GM12878 (cell line): Measurements from ENCODE around the gene LMO3. TPM values are rescaled to one million over a fixed set of nuclear protein-coding genes. Genes with fewer than 3 reads are reported as not detected.

ENCODE experiments used
- ATAC-seq: fragments of 200-7000 bp; cut with Tn5 transposase; 3 replicates; pipeline ENCODE4 v1.9.1; 2020; ENCODE audit warnings: mild to moderate bottlenecking, moderate library complexity
- BruUV-seq: library from RNA; stranded (reverse); fragments of 400-500 nt; replicated peaks from 2 replicates; lab custom pipeline; 2021; lab: Mats Ljungman, UMichigan
- CTCF ChIA-PET: fragments of 300-600 bp; sonication (Branson Sonifier 250); formaldehyde crosslinking; extraction: SDS; loops from one replicate; lab custom pipeline; 2021; ENCODE audit warnings: inconsistent platforms; lab: Yijun Ruan, JAX
- POLR2A ChIA-PET: fragments of 350-600 bp; formaldehyde crosslinking; extraction: SDS; loops from one replicate; lab custom pipeline; 2021; ENCODE audit warnings: inconsistent platforms; lab: Charles Lee
- RAD21 ChIA-PET: fragments of 300-600 bp; sonication (Branson Sonifier 250); formaldehyde crosslinking; loops from one replicate; lab custom pipeline; 2023; ENCODE audit warnings: antibody characterized with exemption; ENCODE audit not compliant: unreplicated experiment; lab: Charles Lee
- SMC1A ChIA-PET: fragments of 300-600 bp; sonication (Branson Sonifier 250); formaldehyde crosslinking; loops from one replicate; lab custom pipeline; 2023; ENCODE audit not compliant: unreplicated experiment, uncharacterized antibody; lab: Charles Lee
- DNase-seq: peaks from one replicate; pipeline ENCODE4 v3.0.0-alpha.2; 2011; ENCODE audit warnings: low read depth, low spot score
- FAIRE-seq: peaks from 3 replicates; lab custom pipeline; 2011; peaks lifted over from hg19 to GRCh38; lab: Jason Lieb, UNC
- H2AFZ ChIP-seq: 2 replicates; pipeline ENCODE4 v1.6.0; 2011; ENCODE audit warnings: low read depth, low read length, control low read depth; ENCODE audit not compliant: control insufficient read depth
- H3K27ac ChIP-seq: 2 replicates; pipeline ENCODE4 v1.5.1; 2011; ENCODE audit warnings: control low read depth; ENCODE audit not compliant: control insufficient read depth, insufficient read depth
- H3K27me3 ChIP-seq, 2 experiments: replicated peaks in 1 of 2; 2 replicates each; pipeline versions ENCODE4 v1.6.0 to v1.6.1; 2011; ENCODE audit warnings: low read length in 1 of 2; ENCODE audit not compliant: control insufficient read depth in 2 of 2, insufficient read depth in 2 of 2
- H3K36me3 ChIP-seq, 2 experiments: 2 replicates each; pipeline ENCODE4 v1.5.1; 2011; ENCODE audit warnings: low read length in 1 of 2; ENCODE audit not compliant: control insufficient read depth in 2 of 2, insufficient read depth in 2 of 2
- H3K4me1 ChIP-seq: 2 replicates; pipeline ENCODE4 v1.6.1; 2011; ENCODE audit warnings: mild to moderate bottlenecking, low read length, moderate library complexity, mixed read lengths; ENCODE audit not compliant: control insufficient read depth, insufficient read depth
- H3K4me2 ChIP-seq: 2 replicates; pipeline ENCODE4 v1.6.0; 2011; ENCODE audit warnings: control low read depth; ENCODE audit not compliant: control insufficient read depth, insufficient read depth
- H3K4me3 ChIP-seq: fragments of 200-600 bp; sonication (generic); 2 replicates; pipeline ENCODE4 v1.5.1; 2016
- H3K79me2 ChIP-seq: 2 replicates; pipeline ENCODE4 v1.6.0; 2011; ENCODE audit warnings: low read length; ENCODE audit not compliant: control insufficient read depth, insufficient read depth
- H3K9ac ChIP-seq: 2 replicates; pipeline ENCODE4 v1.8.0; 2011; ENCODE audit warnings: low read length, control low read depth, mixed read lengths; ENCODE audit not compliant: control insufficient read depth, insufficient read depth
- H3K9me3 ChIP-seq: replicated peaks from 3 replicates; pipeline ENCODE4 v1.5.1; 2011; ENCODE audit warnings: mild to moderate bottlenecking, low read length; ENCODE audit not compliant: control insufficient read depth, insufficient read depth
- H4K20me1 ChIP-seq: 2 replicates; pipeline ENCODE4 v1.6.0; 2011; ENCODE audit not compliant: control insufficient read depth, insufficient read depth
- EZH2 ChIP-seq: IDR thresholded peaks from 2 replicates; pipeline ENCODE4 v1.6.1; 2012; ENCODE audit warnings: low read depth, mild to moderate bottlenecking, control low read depth, inconsistent platforms, low read length, borderline replicate concordance; ENCODE audit not compliant: control insufficient read depth
- FOXK2 ChIP-seq: fragments of 450-650 bp; IDR thresholded peaks from 2 replicates; pipeline ENCODE4 v1.6.1; 2017; ENCODE audit warnings: mild to moderate bottlenecking, moderate library complexity
- GABPA ChIP-seq: IDR thresholded peaks from 2 replicates; pipeline ENCODE4 v1.6.1; 2014; ENCODE audit warnings: antibody characterized with exemption, low read depth, mild to moderate bottlenecking, inconsistent platforms
- HDGF ChIP-seq: fragments of 450-650 bp; IDR thresholded peaks from 2 replicates; pipeline ENCODE4 v1.6.1; 2016; ENCODE audit warnings: antibody characterized with exemption
- LARP7 ChIP-seq: fragments of 450-650 bp; IDR thresholded peaks from 2 replicates; pipeline ENCODE4 v1.6.1; 2017; ENCODE audit warnings: mild to moderate bottlenecking
- NR2C2 ChIP-seq: IDR thresholded peaks from 2 replicates; pipeline ENCODE4 v1.6.1; 2011; ENCODE audit warnings: borderline replicate concordance, low read depth; ENCODE audit not compliant: control insufficient read depth, insufficient read length
- POLR2AphosphoS2 ChIP-seq: IDR thresholded peaks from 2 replicates; pipeline ENCODE4 v1.6.1; 2011; ENCODE audit warnings: low read depth, mild to moderate bottlenecking, low read length, improper control_type of control experiment, moderate library complexity
- RBBP5 ChIP-seq: fragments of 200-600 bp; sonication (generic); conservative IDR thresholded peaks from 2 replicates; pipeline ENCODE4 v1.6.1; 2016
- RUNX3 ChIP-seq: IDR thresholded peaks from 2 replicates; pipeline ENCODE4 v1.6.1; 2012; ENCODE audit warnings: low read length, inconsistent platforms
- TCF12 ChIP-seq: IDR thresholded peaks from 2 replicates; pipeline ENCODE4 v1.6.1; 2011; ENCODE audit warnings: low read depth, mild to moderate bottlenecking, low read length
- ZNF207 ChIP-seq: fragments of 450-650 bp; IDR thresholded peaks from 2 replicates; pipeline ENCODE4 v1.6.1; 2014; ENCODE audit warnings: antibody characterized with exemption, mild to moderate bottlenecking, borderline replicate concordance
- WGBS: methylation state at CpG from one replicate; pipeline ENCODE4 v1.1.6; 2016; ENCODE audit warnings: low lambda C conversion rate; ENCODE audit not compliant: insufficient replicate concordance, insufficient coverage; ENCODE audit errors: missing lambda C conversion rate; 5-methylcytosine and 5-hydroxymethylcytosine counted together
- in situ Hi-C: fragments of 300-500 bp; cut with MboI; formaldehyde crosslinking; loops from 9 replicates; pipeline ENCODE4 v1.14.3; 2018; ENCODE audit warnings: mixed read lengths
- intact Hi-C: fragments of 100-400 bp; cut with micrococcal nuclease; formaldehyde crosslinking; loops from one replicate; pipeline ENCODE4 v1.14.2; 2022; ENCODE audit not compliant: unreplicated experiment
- polyA plus RNA-seq, 11 experiments: library from polyadenylated mRNA; depleted of rRNA in 4 of 11; unstranded in 6 of 11; stranded (reverse) in 5 of 11; fragments of >200 nt; fragmentation: Nextera tagmentation in 4 of 11; fragmentation: Illumina TruSeq in 1 of 11; extraction: Ambion mirVana in 4 of 11; extraction: Trizol in 1 of 11; gene quantifications; 1 replicate in 1 of 11; 2 replicates in 10 of 11; pipeline versions ENCODE4 v1.2.1 to v1.2.3, GENCODE V29; 2011 to 2016; ENCODE audit warnings: inconsistent platforms in 2 of 11, missing spikeins in 2 of 11, low read depth in 1 of 11
- total RNA-seq, 4 experiments: library from RNA; depleted of rRNA in 3 of 4; stranded (reverse); fragments of >200 nt in 3 of 4; fragmentation: Illumina TruSeq in 1 of 4; extraction: Trizol in 1 of 4; gene quantifications; 2 replicates each; pipeline versions ENCODE4 v1.2.1 to v1.2.3, GENCODE V29; 2013 to 2021
- TF ChIP-seq, protein P1 (sequence below): fragments of 450-650 bp; IDR thresholded peaks from 2 replicates; pipeline ENCODE4 v1.6.1; 2016; ENCODE audit warnings: mild to moderate bottlenecking, moderate library complexity, borderline replicate concordance
- TF ChIP-seq, protein P2 (sequence below): fragments of 450-650 bp; formaldehyde crosslinking; IDR thresholded peaks from 2 replicates; pipeline ENCODE4 v1.4.0; 2020; ENCODE audit warnings: mild to moderate bottlenecking, moderate library complexity
- TF ChIP-seq, protein P3 (sequence below): fragments of 450-650 bp; IDR thresholded peaks from 2 replicates; pipeline ENCODE4 v1.6.1; 2017; ENCODE audit warnings: mild to moderate bottlenecking

Gene LMO3
- total and polyA plus RNA-seq, 10 of the 15 experiments (the other 5 are each of a cell fraction or from before 2014, with no cell fraction given) = 1.6 to 13.5 (median 1.9) TPM

DNA sequence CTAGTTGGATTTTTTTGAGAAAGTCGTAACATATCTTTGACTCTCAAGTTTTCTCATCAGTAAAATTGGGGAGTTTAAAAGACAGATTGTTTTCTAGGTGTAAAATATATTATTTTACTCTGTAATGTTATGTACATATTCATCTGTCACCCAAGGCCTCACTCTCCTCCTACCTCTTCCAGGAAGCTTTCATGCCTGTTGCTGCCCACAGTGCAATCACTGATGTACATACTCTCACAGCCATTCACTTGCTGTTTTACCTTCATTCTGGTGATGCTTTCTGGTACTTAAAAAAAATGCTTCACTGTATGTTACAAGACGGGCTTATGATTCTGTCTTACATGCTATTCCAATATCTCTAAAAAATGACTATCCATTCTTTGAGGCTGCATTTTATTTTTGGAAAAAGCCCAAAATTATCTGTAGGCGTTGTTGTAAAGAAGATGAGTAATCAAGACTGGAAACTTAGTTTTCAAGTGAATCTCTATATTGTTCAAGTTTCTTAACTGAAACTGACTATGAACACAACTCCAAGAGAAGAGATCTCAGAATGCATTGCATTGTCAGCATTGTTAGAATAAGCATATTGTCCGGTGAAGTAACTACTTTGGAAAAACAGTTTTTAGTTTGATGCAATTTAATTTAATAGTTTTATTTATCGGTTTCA is 82.5 kb downstream of the LMO3 start:
- no peak for FAIRE-seq
- ChIA-PET POLR2A (interaction anchor here (1.0 kb wide), 1 partner anchor 12 kb away, joined by 3 read pairs; no protein-coding TSS in a partner anchor), RAD21 (no interaction called here), CTCF (no interaction called here), SMC1A (interaction anchor here (1.3 to 1.6 kb wide), 4 partner anchors 18 to 112 kb away, joined by 4 to 10 read pairs (median 6); no protein-coding TSS in a partner anchor)
- Histone ChIP-seq H3K4me3 (no peak overlapping the region), H3K9ac (no peak overlapping the region), H3K36me3 (no peaks in the 10 kb centered on the region), H2AFZ (no peak overlapping the region), H4K20me1 (no peaks in the 10 kb centered on the region), H3K4me2 (no peak overlapping the region), H3K27ac (no peak overlapping the region), H3K27me3 (no peaks in the 10 kb centered on the region), H3K4me1 (no peaks in the 10 kb centered on the region), H3K9me3 (no peaks in the 10 kb centered on the region), H3K79me2 (no peaks in the 10 kb centered on the region)
- in situ Hi-C loops (no loop called here), intact Hi-C loops (no loop called here)
- 65% methylated on average over 5 of the region's 5 CpGs for WGBS
- DNase-seq = no peak
- ATAC-seq = peak; percentile 32
- BruUV-seq = no TSS peak
- no peak for TF ChIP-seq FOXK2
- TF ChIP-seq, protein P1, sequence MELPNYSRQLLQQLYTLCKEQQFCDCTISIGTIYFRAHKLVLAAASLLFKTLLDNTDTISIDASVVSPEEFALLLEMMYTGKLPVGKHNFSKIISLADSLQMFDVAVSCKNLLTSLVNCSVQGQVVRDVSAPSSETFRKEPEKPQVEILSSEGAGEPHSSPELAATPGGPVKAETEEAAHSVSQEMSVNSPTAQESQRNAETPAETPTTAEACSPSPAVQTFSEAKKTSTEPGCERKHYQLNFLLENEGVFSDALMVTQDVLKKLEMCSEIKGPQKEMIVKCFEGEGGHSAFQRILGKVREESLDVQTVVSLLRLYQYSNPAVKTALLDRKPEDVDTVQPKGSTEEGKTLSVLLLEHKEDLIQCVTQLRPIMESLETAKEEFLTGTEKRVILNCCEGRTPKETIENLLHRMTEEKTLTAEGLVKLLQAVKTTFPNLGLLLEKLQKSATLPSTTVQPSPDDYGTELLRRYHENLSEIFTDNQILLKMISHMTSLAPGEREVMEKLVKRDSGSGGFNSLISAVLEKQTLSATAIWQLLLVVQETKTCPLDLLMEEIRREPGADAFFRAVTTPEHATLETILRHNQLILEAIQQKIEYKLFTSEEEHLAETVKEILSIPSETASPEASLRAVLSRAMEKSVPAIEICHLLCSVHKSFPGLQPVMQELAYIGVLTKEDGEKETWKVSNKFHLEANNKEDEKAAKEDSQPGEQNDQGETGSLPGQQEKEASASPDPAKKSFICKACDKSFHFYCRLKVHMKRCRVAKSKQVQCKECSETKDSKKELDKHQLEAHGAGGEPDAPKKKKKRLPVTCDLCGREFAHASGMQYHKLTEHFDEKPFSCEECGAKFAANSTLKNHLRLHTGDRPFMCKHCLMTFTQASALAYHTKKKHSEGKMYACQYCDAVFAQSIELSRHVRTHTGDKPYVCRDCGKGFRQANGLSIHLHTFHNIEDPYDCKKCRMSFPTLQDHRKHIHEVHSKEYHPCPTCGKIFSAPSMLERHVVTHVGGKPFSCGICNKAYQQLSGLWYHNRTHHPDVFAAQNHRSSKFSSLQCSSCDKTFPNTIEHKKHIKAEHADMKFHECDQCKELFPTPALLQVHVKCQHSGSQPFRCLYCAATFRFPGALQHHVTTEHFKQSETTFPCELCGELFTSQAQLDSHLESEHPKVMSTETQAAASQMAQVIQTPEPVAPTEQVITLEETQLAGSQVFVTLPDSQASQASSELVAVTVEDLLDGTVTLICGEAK = no peak
- TF ChIP-seq, protein P2, sequence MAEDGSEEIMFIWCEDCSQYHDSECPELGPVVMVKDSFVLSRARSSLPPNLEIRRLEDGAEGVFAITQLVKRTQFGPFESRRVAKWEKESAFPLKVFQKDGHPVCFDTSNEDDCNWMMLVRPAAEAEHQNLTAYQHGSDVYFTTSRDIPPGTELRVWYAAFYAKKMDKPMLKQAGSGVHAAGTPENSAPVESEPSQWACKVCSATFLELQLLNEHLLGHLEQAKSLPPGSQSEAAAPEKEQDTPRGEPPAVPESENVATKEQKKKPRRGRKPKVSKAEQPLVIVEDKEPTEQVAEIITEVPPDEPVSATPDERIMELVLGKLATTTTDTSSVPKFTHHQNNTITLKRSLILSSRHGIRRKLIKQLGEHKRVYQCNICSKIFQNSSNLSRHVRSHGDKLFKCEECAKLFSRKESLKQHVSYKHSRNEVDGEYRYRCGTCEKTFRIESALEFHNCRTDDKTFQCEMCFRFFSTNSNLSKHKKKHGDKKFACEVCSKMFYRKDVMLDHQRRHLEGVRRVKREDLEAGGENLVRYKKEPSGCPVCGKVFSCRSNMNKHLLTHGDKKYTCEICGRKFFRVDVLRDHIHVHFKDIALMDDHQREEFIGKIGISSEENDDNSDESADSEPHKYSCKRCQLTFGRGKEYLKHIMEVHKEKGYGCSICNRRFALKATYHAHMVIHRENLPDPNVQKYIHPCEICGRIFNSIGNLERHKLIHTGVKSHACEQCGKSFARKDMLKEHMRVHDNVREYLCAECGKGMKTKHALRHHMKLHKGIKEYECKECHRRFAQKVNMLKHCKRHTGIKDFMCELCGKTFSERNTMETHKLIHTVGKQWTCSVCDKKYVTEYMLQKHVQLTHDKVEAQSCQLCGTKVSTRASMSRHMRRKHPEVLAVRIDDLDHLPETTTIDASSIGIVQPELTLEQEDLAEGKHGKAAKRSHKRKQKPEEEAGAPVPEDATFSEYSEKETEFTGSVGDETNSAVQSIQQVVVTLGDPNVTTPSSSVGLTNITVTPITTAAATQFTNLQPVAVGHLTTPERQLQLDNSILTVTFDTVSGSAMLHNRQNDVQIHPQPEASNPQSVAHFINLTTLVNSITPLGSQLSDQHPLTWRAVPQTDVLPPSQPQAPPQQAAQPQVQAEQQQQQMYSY = no peak
- TF ChIP-seq NR2C2 = no peak
- no peak for TF ChIP-seq GABPA
- TF ChIP-seq POLR2AphosphoS2 = no peak
- no peak for TF ChIP-seq ZNF207
- no peak for TF ChIP-seq RUNX3
- no peak for TF ChIP-seq HDGF
- no peak for TF ChIP-seq EZH2
- TF ChIP-seq RBBP5 = no peak
- TF ChIP-seq, protein P3, sequence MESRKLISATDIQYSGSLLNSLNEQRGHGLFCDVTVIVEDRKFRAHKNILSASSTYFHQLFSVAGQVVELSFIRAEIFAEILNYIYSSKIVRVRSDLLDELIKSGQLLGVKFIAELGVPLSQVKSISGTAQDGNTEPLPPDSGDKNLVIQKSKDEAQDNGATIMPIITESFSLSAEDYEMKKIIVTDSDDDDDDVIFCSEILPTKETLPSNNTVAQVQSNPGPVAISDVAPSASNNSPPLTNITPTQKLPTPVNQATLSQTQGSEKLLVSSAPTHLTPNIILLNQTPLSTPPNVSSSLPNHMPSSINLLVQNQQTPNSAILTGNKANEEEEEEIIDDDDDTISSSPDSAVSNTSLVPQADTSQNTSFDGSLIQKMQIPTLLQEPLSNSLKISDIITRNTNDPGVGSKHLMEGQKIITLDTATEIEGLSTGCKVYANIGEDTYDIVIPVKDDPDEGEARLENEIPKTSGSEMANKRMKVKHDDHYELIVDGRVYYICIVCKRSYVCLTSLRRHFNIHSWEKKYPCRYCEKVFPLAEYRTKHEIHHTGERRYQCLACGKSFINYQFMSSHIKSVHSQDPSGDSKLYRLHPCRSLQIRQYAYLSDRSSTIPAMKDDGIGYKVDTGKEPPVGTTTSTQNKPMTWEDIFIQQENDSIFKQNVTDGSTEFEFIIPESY = no peak
- TF ChIP-seq LARP7 = no peak
- no peak for TF ChIP-seq TCF12
